Activated CD8-positive, alpha-beta memory T cell treated with anti-CD3 and anti-CD28 coated beads for 48 hours (primary cell): ENCODE data around the gene TNFRSF14.
"Not testable (repeated sequence)": the region's sequence is repeated elsewhere in the genome, so short reads cannot be mapped to it uniquely, and the experiment has no call there.

ENCODE experiments used
- DNase-seq, 3 experiments: peaks; one replicate each; pipeline ENCODE4 v3.0.0-alpha.2; 2020; ENCODE audit warnings: low read depth in 2 of 3, low spot score in 2 of 3

TNFRSF14 gene

GRCh38 chr1:2566101-2567045 is 10.2 kb downstream of the TNFRSF14 start:
- DNase-seq, result no peak

GRCh38 chr1:2567083-2567679 is 11.0 kb downstream of the TNFRSF14 start:
- no peak for DNase-seq

GRCh38 chr1:2568187-2568816 is 12.1 kb downstream of the TNFRSF14 start:
- not testable (repeated sequence) for DNase-seq

- no peak for DNase-seq
These were observed 12.9 kb downstream of the TNFRSF14 start for GRCh38 chr1:2569060-2569459.

GRCh38 chr1:2569703-2570102 is 13.5 kb downstream of the TNFRSF14 start:
- DNase-seq, result not testable (repeated sequence)

GRCh38 chr1:2570332-2570731 is 14.2 kb downstream of the TNFRSF14 start:
- DNase-seq, result no peak

GRCh38 chr1:2571348-2571747 is 15.2 kb downstream of the TNFRSF14 start:
- no peak for DNase-seq

- no peak for DNase-seq
These were observed 17.2 kb downstream of the TNFRSF14 start for GRCh38 chr1:2573250-2573920.

GRCh38 chr1:2574350-2574749 is 18.2 kb downstream of the TNFRSF14 start:
- DNase-seq, result no peak

GRCh38 chr1:2575801-2576663 is 19.9 kb downstream of the TNFRSF14 start:
- no peak for DNase-seq

GRCh38 chr1:2577565-2578075 is 21.4 kb downstream of the TNFRSF14 start:
- peak in 2 of 3 experiments; percentile 23 to 32 for DNase-seq

- no peak for DNase-seq
These were observed 22.6 kb downstream of the TNFRSF14 start for GRCh38 chr1:2578758-2579118.

- no peak for DNase-seq
These were observed 24.5 kb downstream of the TNFRSF14 start for GRCh38 chr1:2580691-2581090.

GRCh38 chr1:2582391-2582790 is 26.2 kb downstream of the TNFRSF14 start:
- no peak for DNase-seq

GRCh38 chr1:2583331-2583791 is 27.2 kb downstream of the TNFRSF14 start:
- no peak for DNase-seq

GRCh38 chr1:2583871-2584351 is 27.7 kb downstream of the TNFRSF14 start:
- no peak for DNase-seq

GRCh38 chr1:2584686-2585317 is 28.6 kb downstream of the TNFRSF14 start:
- DNase-seq, result no peak

GRCh38 chr1:2585318-2586092 is 29.3 kb downstream of the TNFRSF14 start:
- DNase-seq, result peak in 2 of 3 experiments; percentile 31 to 46
